ENCODE results near the gene GMPS. TPM values are rescaled to one million over a fixed set of nuclear protein-coding genes. Genes with fewer than 3 reads are reported as not detected.
"Not testable (repeated sequence)": the region's sequence is repeated elsewhere in the genome, so short reads cannot be mapped to it uniquely, and the experiment has no call there.

GMPS gene
- total RNA-seq, 2 donors from 2014 or later = 126 to 147 TPM

GRCh38 chr3:155860424-155860823 is 10.0 kb upstream of the GMPS start:
- not testable (repeated sequence) for H3K27ac Mint-ChIP-seq; ATAC-seq (replicated peaks in 1 of 2)

GRCh38 chr3:155861476-155862183 is 8.8 kb upstream of the GMPS start:
- Mint-ChIP-seq H3K27ac (no peak overlapping the region), H3K9me3 (peaks cover 0 to 3% of the 10 kb centered on the region in 2 donors), H3K4me1 (ENCODE audit: low read depth) (peaks cover 24% of the 10 kb centered on the region), H3K36me3 (ENCODE audit: insufficient read depth in 2 of 2) (no peaks in the 10 kb centered on the region), H3K27me3 (ENCODE audit: low read depth) (no peaks in the 10 kb centered on the region), H3K4me3 (peak overlapping the region in 1 of 2 donors; percentile 64)
- no peak for DNase-seq
- ATAC-seq (replicated peaks in 1 of 2) = no peak

More at GRCh38 chr3:155860424-155860823, 10.0 kb upstream of the GMPS start:
- DNase-seq; H3K4me3 Mint-ChIP-seq; H3K36me3 Mint-ChIP-seq (ENCODE audit: insufficient read depth in 2 of 2); H3K27me3 Mint-ChIP-seq (ENCODE audit: low read depth); H3K9me3 Mint-ChIP-seq: not testable (repeated sequence)
- peaks cover 24% of the 10 kb centered on the region for H3K4me1 Mint-ChIP-seq (ENCODE audit: low read depth)

- Mint-ChIP-seq H3K27ac (peak overlapping the region; percentile 84), H3K4me1 (ENCODE audit: low read depth) (peaks cover 24% of the 10 kb centered on the region), H3K4me3 (peak overlapping the region; percentile 46 to 64)
- peak; percentile 74 to 80 for DNase-seq
- H3K27me3 Mint-ChIP-seq (ENCODE audit: low read depth); H3K9me3 Mint-ChIP-seq; H3K36me3 Mint-ChIP-seq (ENCODE audit: insufficient read depth in 2 of 2): not testable (repeated sequence)
- peak; percentile 95 to 97 for ATAC-seq (replicated peaks in 1 of 2)
Observed at GRCh38 chr3:155862290-155862982, 8.0 kb upstream of the GMPS start.

- no peaks in the 10 kb centered on the region for H3K27me3 Mint-ChIP-seq (ENCODE audit: low read depth)
- peak overlapping the region; percentile 65 for H3K27ac Mint-ChIP-seq
- ATAC-seq (replicated peaks in 1 of 2) (no peak), DNase-seq (no peak)
- peaks cover 24% of the 10 kb centered on the region for H3K4me1 Mint-ChIP-seq (ENCODE audit: low read depth)
- H3K9me3 Mint-ChIP-seq = peaks cover 0 to 3% of the 10 kb centered on the region in 2 donors
- peak overlapping the region; percentile 24 to 64 for H3K4me3 Mint-ChIP-seq
- H3K36me3 Mint-ChIP-seq (ENCODE audit: insufficient read depth in 2 of 2) = no peaks in the 10 kb centered on the region
Observed at GRCh38 chr3:155863072-155863784, 7.2 kb upstream of the GMPS start.

GRCh38 chr3:155869691-155870090 is 759 bp upstream of the GMPS start:
- ATAC-seq (replicated peaks in 1 of 2) (no peak), DNase-seq (no peak)
- Mint-ChIP-seq H3K4me1 (ENCODE audit: low read depth) (peaks cover 27% of the 10 kb centered on the region), H3K36me3 (ENCODE audit: insufficient read depth in 2 of 2) (peaks cover 3 to 5% of the 10 kb centered on the region in 2 donors), H3K27me3 (ENCODE audit: low read depth) (no peaks in the 10 kb centered on the region), H3K9me3 (no peaks in the 10 kb centered on the region), H3K4me3 (peak overlapping the region; percentile 89 to 92), H3K27ac (peak overlapping the region; percentile 96)

- H3K4me3 Mint-ChIP-seq = peak overlapping the region; percentile 94 to 98
- H3K36me3 Mint-ChIP-seq (ENCODE audit: insufficient read depth in 2 of 2) = peaks cover 3 to 5% of the 10 kb centered on the region in 2 donors
- peaks cover 39% of the 10 kb centered on the region for H3K4me1 Mint-ChIP-seq (ENCODE audit: low read depth)
- DNase-seq = peak; percentile 60 to 65
- peak; percentile 22 to 26 for ATAC-seq (replicated peaks in 1 of 2)
- H3K27ac Mint-ChIP-seq = peak overlapping the region; percentile 95
- no peaks in the 10 kb centered on the region for H3K27me3 Mint-ChIP-seq (ENCODE audit: low read depth)
- no peaks in the 10 kb centered on the region for H3K9me3 Mint-ChIP-seq
Observed at GRCh38 chr3:155870945-155871745, 695 bp downstream of the GMPS start.

- Mint-ChIP-seq H3K36me3 (ENCODE audit: insufficient read depth in 2 of 2) (peaks cover 3 to 5% of the 10 kb centered on the region in 2 donors), H3K27ac (peak overlapping the region; percentile 95), H3K9me3 (no peaks in the 10 kb centered on the region), H3K27me3 (ENCODE audit: low read depth) (no peaks in the 10 kb centered on the region), H3K4me1 (ENCODE audit: low read depth) (peaks cover 41% of the 10 kb centered on the region), H3K4me3 (peak overlapping the region; percentile 94 to 98)
- no peak for ATAC-seq (replicated peaks in 1 of 2)
- no peak for DNase-seq
Observed at GRCh38 chr3:155871746-155872158, 1.3 kb downstream of the GMPS start.

- no peak for ATAC-seq (replicated peaks in 1 of 2)
- Mint-ChIP-seq H3K27me3 (ENCODE audit: low read depth) (no peaks in the 10 kb centered on the region), H3K4me1 (ENCODE audit: low read depth) (peaks cover 54% of the 10 kb centered on the region), H3K4me3 (peak overlapping the region; percentile 40 to 98), H3K36me3 (ENCODE audit: insufficient read depth in 2 of 2) (peaks cover 3 to 6% of the 10 kb centered on the region in 2 donors), H3K27ac (peak overlapping the region; percentile 75), H3K9me3 (no peaks in the 10 kb centered on the region)
- DNase-seq = no peak
Observed at GRCh38 chr3:155872904-155873646, 2.6 kb downstream of the GMPS start.

GRCh38 chr3:155876037-155876436 is 5.6 kb downstream of the GMPS start:
- no peak for ATAC-seq (replicated peaks in 1 of 2)
- no peak overlapping the region for H3K4me3 Mint-ChIP-seq
- DNase-seq = no peak
- peaks cover 71% of the 10 kb centered on the region for H3K4me1 Mint-ChIP-seq (ENCODE audit: low read depth)
- H3K27ac Mint-ChIP-seq = no peak overlapping the region
- H3K36me3 Mint-ChIP-seq (ENCODE audit: insufficient read depth in 2 of 2) = peaks cover 3 to 8% of the 10 kb centered on the region in 2 donors
- no peaks in the 10 kb centered on the region for H3K27me3 Mint-ChIP-seq (ENCODE audit: low read depth)
- H3K9me3 Mint-ChIP-seq = no peaks in the 10 kb centered on the region

GRCh38 chr3:155876503-155876902 is 6.1 kb downstream of the GMPS start:
- Mint-ChIP-seq H3K27me3 (ENCODE audit: low read depth) (no peaks in the 10 kb centered on the region), H3K4me3 (no peak overlapping the region), H3K36me3 (ENCODE audit: insufficient read depth in 2 of 2) (peaks cover 3 to 8% of the 10 kb centered on the region in 2 donors), H3K27ac (no peak overlapping the region), H3K9me3 (no peaks in the 10 kb centered on the region), H3K4me1 (ENCODE audit: low read depth) (peaks cover 71% of the 10 kb centered on the region)
- ATAC-seq (replicated peaks in 1 of 2) = no peak
- no peak for DNase-seq

- DNase-seq = no peak
- peak in 1 of 2 donors; percentile 43 for ATAC-seq (replicated peaks in 1 of 2)
- peaks cover 0 to 4% of the 10 kb centered on the region in 2 donors for H3K36me3 Mint-ChIP-seq (ENCODE audit: insufficient read depth in 2 of 2)
- no peaks in the 10 kb centered on the region for H3K27me3 Mint-ChIP-seq (ENCODE audit: low read depth)
- peaks cover 55% of the 10 kb centered on the region for H3K4me1 Mint-ChIP-seq (ENCODE audit: low read depth)
- H3K27ac Mint-ChIP-seq = peak overlapping the region; percentile 59
- peak overlapping the region in 1 of 2 donors; percentile 39 for H3K4me3 Mint-ChIP-seq
- H3K9me3 Mint-ChIP-seq = no peaks in the 10 kb centered on the region
Observed at GRCh38 chr3:155880286-155880685, 9.8 kb downstream of the GMPS start.

- Mint-ChIP-seq H3K4me1 (ENCODE audit: low read depth) (peaks cover 54% of the 10 kb centered on the region), H3K27me3 (ENCODE audit: low read depth) (no peaks in the 10 kb centered on the region), H3K27ac (no peak overlapping the region), H3K36me3 (ENCODE audit: insufficient read depth in 2 of 2) (peaks cover 0 to 3% of the 10 kb centered on the region in 2 donors), H3K9me3 (no peaks in the 10 kb centered on the region), H3K4me3 (no peak overlapping the region)
- DNase-seq (no peak), ATAC-seq (replicated peaks in 1 of 2) (no peak)
Observed at GRCh38 chr3:155884292-155884691, 13.8 kb downstream of the GMPS start.
